ENCODE measurements around the gene CFLAR.
A peak's percentile ranks its signal among the peaks of the same experiment; 100 is the strongest.
"Not testable (repeated sequence)": the region's sequence is repeated elsewhere in the genome, so short reads cannot be mapped to it uniquely, and the experiment has no call there.

Gene CFLAR

GRCh38 chr2:201168496-201168895 lies 52.5 kb downstream of the CFLAR start:
- DNase-seq (ENCODE audit: low read depth, low spot score); H3K4me3 ChIP-seq (ENCODE audit: low read length): not testable (repeated sequence)

DNA sequence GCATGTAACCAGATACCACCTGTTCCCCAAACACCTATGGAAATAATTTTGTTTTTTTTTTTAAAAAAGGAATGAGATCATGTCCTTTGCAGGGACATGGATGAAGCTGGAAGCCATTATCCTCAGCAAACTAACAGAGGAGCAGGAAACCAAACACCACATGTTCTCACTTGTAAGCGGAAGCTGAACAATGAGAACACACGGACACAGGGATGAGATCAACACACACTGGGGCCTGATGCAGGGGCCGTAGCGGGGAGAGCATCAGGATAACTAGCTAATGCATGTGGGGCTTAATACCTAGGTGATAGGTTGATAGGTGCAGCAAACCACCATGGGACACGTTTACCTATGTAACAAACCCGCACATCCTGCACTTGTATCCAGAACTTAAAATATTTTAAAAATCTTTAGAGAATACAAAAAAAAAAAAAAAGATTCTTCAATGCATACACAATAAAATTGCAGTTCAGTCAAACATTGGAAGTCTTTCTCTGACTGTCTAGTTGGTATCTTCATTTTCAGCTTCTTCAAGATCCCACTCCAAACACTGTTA lies 55.4 kb downstream of the CFLAR start:
- H3K4me3 ChIP-seq (ENCODE audit: low read length) = no peak overlapping the region
- no peak for DNase-seq (ENCODE audit: low read depth, low spot score)

DNA sequence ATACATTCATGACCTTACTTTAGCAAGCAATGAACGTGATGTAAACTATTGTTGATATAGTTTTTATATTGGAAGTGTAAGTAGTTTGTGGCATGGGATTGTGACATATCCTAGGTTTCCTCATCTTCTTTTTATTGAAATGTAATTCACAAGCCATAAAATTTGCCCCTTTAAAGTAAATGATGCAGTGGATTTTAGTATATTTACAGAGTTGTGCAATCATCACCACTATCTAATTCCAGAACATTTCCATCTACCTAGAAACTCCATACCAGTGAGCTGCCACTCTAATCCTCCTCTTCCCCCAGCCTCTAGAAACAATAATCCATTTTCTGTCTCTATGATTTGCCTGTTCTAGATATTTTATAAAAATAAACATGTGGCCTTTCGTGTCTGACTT lies 56.3 kb downstream of the CFLAR start:
- no peak overlapping the region for H3K4me3 ChIP-seq (ENCODE audit: low read length)
- DNase-seq (ENCODE audit: low read depth, low spot score) = no peak

DNA sequence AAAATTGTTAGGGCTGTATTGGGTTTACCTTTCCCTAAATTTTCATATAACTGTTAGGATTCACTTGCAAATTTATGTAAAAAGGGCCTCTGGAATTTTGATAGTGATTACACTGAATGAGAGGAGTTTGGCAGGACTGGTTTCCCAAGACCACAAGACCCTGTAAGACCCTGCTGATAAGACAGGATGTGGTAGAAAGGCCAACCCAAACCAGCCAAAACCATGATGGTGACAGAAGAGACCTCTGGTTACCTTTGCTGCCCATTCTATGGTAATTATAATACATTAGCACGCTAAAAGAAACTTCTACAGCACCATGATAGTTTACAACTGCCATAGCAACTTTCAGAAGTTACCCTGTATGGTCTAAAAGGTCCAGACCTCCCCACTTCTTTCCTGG lies 58.7 kb downstream of the CFLAR start:
- no peak overlapping the region for H3K4me3 ChIP-seq (ENCODE audit: low read length)
- no peak for DNase-seq (ENCODE audit: low read depth, low spot score)

DNA sequence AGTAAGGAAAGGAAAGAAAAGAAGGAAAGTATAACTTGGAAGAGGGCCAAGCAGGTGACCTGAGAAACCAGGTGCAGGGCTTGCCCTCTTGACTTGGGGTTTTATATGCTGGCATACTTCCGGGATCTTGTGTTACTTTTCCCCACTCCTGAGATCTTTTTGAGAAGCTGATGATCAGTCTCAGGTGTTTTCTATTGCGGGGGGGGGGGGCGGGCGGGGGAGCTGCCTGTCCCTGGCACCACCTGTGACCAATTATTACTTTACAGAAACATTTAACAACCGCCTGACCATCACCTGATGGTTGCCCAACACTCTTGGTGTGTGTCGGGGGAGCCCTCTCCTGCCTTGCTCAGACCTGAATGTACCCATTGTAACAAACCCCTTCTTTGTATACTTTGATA lies 60.1 kb downstream of the CFLAR start:
- DNase-seq (ENCODE audit: low read depth, low spot score) = no peak
- no peak overlapping the region for H3K4me3 ChIP-seq (ENCODE audit: low read length)

DNA sequence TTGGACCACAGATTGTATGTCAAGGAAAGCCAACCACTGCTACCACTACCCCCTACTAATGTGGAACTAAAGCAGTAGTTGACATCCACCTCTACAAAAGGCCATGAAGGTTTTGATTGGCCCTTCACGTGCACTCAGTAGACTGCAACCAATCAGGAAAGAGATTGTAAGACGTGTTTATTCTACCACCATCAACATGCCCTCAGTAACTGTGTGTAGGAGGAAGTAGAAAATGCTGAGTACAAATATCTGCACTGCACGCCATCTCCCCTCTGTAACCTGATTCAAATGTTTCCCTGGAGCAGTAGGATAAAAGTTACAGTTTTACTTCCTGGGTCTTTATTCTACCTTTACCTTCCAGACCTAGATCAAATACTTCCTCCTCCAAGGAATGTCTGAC lies 64.0 kb downstream of the CFLAR start:
- no peak overlapping the region for H3K4me3 ChIP-seq (ENCODE audit: low read length)
- no peak for DNase-seq (ENCODE audit: low read depth, low spot score)

- DNase-seq (ENCODE audit: low read depth, low spot score) = peak; percentile 80
- peak within 1 kb of the TSS; percentile 58 for H3K4me3 ChIP-seq (ENCODE audit: low read length)
Observed at GRCh38 chr2:201182650-201183364, 66.8 kb downstream of the CFLAR start, which contains the start of gene CASP10. Gene CASP10 (plus strand): TSS chr2:201183141. CDS start chr2:201185778, 2,637 bp downstream.

DNA sequence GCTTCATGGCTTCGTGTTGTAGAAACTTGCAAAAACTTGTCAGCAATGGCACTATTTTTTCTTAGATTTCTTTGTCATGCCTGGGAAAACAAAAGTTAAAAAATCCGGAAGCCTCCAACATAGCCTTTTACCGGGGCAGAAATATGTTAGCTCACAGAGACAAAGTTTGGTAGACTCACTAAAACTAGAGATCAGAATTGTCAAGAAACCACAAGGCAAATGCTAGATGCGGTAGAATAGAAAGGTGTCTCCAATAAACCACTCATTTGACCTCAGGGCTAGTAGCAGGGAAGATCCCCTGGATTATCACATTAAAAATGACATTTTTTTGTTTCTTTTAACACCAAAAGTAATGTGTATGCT lies 67.4 kb downstream of the CFLAR start:
- no peak for DNase-seq (ENCODE audit: low read depth, low spot score)
- peak overlapping the region; percentile 58 for H3K4me3 ChIP-seq (ENCODE audit: low read length)

GRCh38 chr2:201183835-201184234 lies 67.9 kb downstream of the CFLAR start:
- H3K4me3 ChIP-seq (ENCODE audit: low read length) = peak overlapping the region; percentile 58
- DNase-seq (ENCODE audit: low read depth, low spot score) = not testable (repeated sequence)

DNA sequence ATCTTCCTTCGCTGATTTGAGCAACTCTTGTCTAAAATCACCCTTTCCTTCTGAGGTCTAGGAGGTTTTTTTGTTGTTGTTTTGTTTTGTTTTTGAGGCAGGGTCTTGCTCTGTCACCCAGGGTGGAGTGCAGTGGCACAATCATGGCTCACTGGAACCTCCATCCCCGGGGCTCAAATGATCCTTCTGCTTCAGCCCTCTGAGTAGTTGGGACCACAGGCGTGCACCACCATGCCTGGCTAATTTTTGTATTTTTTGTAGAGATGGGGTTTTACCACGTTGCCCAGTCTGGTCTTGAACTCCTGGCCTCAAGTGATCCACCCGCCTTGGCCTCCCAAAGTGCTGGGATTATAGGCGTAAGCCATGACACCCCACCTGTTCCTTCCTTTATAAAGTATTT lies 68.3 kb downstream of the CFLAR start:
- H3K4me3 ChIP-seq (ENCODE audit: low read length); DNase-seq (ENCODE audit: low read depth, low spot score): not testable (repeated sequence)

DNA sequence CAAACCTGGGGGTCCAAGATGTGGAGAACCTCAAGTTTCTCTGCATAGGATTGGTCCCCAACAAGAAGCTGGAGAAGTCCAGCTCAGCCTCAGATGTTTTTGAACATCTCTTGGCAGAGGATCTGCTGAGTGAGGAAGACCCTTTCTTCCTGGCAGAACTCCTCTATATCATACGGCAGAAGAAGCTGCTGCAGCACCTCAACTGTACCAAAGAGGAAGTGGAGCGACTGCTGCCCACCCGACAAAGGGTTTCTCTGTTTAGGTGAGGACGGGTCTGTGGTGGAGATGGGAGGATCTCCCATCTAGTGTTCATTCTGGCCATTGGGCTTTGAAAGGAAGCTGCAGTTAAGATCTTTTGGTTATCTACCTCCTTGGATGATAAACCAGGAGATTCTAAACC lies 69.9 kb downstream of the CFLAR start:
- H3K4me3 ChIP-seq (ENCODE audit: low read length) = no peak overlapping the region
- DNase-seq (ENCODE audit: low read depth, low spot score) = no peak

GRCh38 chr2:201186982-201187381 lies 71.0 kb downstream of the CFLAR start:
- H3K4me3 ChIP-seq (ENCODE audit: low read length) = no peak overlapping the region
- no peak for DNase-seq (ENCODE audit: low read depth, low spot score)

DNA sequence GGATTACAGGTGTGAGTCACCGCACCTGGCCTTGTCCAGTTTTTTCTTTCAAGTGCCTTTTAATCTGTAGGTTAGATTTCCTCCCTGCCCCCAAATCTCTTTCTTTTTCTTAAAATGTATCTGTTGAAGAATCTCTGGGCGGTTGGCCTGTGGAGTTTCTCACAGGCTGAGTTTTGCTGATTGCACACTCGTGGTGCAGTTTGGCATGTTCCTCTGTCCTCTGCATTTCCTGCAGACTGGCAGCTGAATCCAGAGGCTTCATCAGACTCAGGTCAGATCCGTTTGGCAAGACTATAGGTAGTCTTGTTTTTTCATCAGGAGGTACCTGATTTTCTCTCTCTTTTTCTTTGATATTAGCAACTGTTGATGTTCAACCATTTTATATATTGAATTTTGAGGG lies 72.5 kb downstream of the CFLAR start:
- no peak for DNase-seq (ENCODE audit: low read depth, low spot score)
- no peak overlapping the region for H3K4me3 ChIP-seq (ENCODE audit: low read length)

- DNase-seq (ENCODE audit: low read depth, low spot score) = peak; percentile 91
- peak overlapping the region; percentile 23 for H3K4me3 ChIP-seq (ENCODE audit: low read length)
Observed at GRCh38 chr2:201191132-201191875, 75.3 kb downstream of the CFLAR start.

- DNase-seq (ENCODE audit: low read depth, low spot score) = no peak
- no peak overlapping the region for H3K4me3 ChIP-seq (ENCODE audit: low read length)
Observed at GRCh38 chr2:201194097-201194496, 78.1 kb downstream of the CFLAR start.

DNA sequence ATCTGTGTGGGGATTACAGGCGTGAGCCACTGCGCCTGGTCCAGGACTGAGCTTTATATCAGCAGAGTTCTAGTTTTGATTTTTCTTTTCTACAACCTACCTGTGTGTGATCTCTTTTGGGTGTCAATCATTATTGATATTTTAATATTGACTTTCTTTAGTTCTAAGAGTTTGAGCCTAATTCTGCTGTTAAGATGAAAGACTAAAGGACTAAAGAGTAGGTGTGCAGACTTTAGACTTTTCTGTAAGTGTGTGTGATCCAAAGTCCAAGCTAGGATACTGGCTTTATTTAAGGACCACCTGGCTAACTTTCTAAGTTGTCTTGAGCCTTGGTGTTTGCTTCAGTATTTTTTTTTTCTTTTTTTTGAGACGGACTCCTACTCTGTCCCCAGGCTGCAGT lies 79.4 kb downstream of the CFLAR start:
- H3K4me3 ChIP-seq (ENCODE audit: low read length) = no peak overlapping the region
- DNase-seq (ENCODE audit: low read depth, low spot score) = no peak

DNA sequence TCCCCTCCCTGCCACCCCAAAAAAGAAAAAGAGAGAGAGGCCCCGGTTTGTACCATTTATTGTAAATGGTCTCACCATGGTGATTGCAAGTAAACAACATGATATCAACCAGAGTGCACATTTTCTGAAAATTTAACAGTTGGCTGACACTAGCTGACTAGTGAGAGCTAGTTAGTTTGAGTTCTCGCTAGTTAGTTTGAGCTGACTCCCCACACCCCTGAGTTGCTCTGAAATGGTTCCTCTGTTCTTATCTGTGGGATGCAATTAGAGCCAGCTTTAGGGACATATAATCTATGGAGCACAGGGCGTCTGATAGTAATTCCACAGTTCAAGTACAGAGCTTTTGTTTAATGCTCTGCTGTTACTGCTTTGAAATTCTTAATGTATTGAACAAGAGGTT lies 80.0 kb downstream of the CFLAR start:
- DNase-seq (ENCODE audit: low read depth, low spot score) = no peak
- H3K4me3 ChIP-seq (ENCODE audit: low read length) = no peak overlapping the region

DNA sequence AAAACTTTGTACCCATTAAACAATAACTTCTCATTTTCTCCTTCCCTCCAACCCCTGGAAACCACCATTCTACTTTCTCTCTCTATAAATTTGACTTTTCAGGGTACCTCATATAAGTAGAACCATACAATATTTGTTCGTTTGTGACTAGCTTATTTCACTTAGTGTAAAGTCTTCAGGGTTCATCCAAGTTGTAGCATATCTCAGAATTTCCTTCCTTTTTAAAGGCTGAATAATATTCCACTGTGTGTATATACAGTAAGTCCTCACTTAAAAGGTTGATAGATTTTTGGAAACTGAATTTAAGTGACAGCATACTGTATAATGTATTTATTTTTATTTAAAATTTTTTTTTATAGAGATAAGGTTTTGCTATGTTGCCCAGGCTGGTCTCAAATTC lies 80.8 kb downstream of the CFLAR start:
- H3K4me3 ChIP-seq (ENCODE audit: low read length) = no peak overlapping the region
- DNase-seq (ENCODE audit: low read depth, low spot score) = no peak

GRCh38 chr2:201197781-201198180 lies 81.8 kb downstream of the CFLAR start:
- H3K4me3 ChIP-seq (ENCODE audit: low read length) = no peak overlapping the region
- no peak for DNase-seq (ENCODE audit: low read depth, low spot score)

DNA sequence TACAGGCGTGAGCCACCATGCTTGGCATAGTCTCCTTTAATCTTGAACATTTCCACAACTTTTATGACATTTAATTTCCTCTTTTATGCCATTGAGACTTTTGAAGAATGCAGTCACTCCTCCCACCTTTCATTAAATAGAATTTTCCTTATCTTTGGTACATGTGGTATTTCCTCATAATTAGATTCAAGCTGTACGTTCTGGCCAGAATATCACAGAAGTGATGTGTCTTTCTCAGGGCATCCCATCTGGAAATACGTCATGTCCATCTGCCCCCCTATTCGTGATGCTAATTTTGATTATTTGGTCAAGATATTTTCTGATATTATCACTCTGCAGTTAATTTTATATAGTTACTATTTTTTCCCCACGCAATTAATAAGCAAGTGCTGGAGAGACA lies 83.9 kb downstream of the CFLAR start:
- DNase-seq (ENCODE audit: low read depth, low spot score) = no peak
- no peak overlapping the region for H3K4me3 ChIP-seq (ENCODE audit: low read length)
